ENCODE measurements around the gene SLC7A5.
"Not testable (repeated sequence)": the region's sequence is repeated elsewhere in the genome, so short reads cannot be mapped to it uniquely, and the experiment has no call there.

DNA sequence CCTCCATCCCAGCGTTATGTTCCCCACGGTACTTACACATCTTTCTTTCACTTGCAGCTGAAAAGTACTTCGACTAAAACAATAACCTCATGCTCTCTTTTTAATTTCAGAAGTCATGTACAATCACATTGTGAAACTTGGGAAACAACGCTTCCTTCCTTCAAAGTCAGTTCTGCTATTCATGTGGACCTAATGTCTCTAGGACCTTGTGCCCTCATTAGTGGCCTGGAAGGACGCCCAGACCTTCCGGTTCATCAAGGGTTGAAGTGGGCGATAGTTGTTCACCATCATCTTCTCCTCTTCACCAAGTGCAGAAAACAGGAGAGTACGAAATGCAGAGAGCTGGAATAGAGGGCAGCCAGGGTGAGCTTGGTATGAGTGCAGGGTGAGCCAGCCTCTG is 18.6 kb upstream of the SLC7A5 start:
- not testable (repeated sequence) for TF ChIP-seq POLR2A (IDR thresholded peaks at IDR 0.05)
- TF ChIP-seq, protein P1, sequence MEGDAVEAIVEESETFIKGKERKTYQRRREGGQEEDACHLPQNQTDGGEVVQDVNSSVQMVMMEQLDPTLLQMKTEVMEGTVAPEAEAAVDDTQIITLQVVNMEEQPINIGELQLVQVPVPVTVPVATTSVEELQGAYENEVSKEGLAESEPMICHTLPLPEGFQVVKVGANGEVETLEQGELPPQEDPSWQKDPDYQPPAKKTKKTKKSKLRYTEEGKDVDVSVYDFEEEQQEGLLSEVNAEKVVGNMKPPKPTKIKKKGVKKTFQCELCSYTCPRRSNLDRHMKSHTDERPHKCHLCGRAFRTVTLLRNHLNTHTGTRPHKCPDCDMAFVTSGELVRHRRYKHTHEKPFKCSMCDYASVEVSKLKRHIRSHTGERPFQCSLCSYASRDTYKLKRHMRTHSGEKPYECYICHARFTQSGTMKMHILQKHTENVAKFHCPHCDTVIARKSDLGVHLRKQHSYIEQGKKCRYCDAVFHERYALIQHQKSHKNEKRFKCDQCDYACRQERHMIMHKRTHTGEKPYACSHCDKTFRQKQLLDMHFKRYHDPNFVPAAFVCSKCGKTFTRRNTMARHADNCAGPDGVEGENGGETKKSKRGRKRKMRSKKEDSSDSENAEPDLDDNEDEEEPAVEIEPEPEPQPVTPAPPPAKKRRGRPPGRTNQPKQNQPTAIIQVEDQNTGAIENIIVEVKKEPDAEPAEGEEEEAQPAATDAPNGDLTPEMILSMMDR (IDR thresholded peaks at IDR 0.05), result not testable (repeated sequence)
